Raji (cell line): ENCODE data around the gene GGCT.

ENCODE experiments used
- POLR2A ChIP-seq: IDR thresholded peaks from 2 replicates; pipeline ENCODE4 v1.6.1; 2011; ENCODE audit warnings: low read depth, low read length, control low read depth; ENCODE audit not compliant: insufficient read depth

Gene GGCT

GRCh38 chr7:30453921-30454320 is 50.7 kb downstream of the GGCT start:
- no peak for TF ChIP-seq POLR2A

- no peak for TF ChIP-seq POLR2A
Measured at GRCh38 chr7:30453016-30453415, 51.6 kb downstream of the GGCT start.

- no peak for TF ChIP-seq POLR2A
Measured at GRCh38 chr7:30452280-30452930, 52.2 kb downstream of the GGCT start.

GRCh38 chr7:30451539-30452279 is 52.9 kb downstream of the GGCT start:
- TF ChIP-seq POLR2A = no peak

- TF ChIP-seq POLR2A = no peak
Measured at GRCh38 chr7:30450983-30451497, 53.6 kb downstream of the GGCT start.

- TF ChIP-seq POLR2A = no peak
Measured at GRCh38 chr7:30450240-30450982, 54.2 kb downstream of the GGCT start.

GRCh38 chr7:30448461-30449189 is 56.0 kb downstream of the GGCT start:
- TF ChIP-seq POLR2A = no peak

- no peak for TF ChIP-seq POLR2A
Measured at GRCh38 chr7:30447466-30447865, 57.2 kb downstream of the GGCT start.
